ENCODE measurements around the gene PARVA. TPM values are rescaled to one million over a fixed set of nuclear protein-coding genes. Genes with fewer than 3 reads are reported as not detected.

Gene PARVA
- total RNA-seq, 3 donors from 2014 or later = 55.7 to 191 (median 57.1) TPM

- TF ChIP-seq CTCF (IDR thresholded peaks at IDR 0.05) = no peak
- peak in 1 of 3 donors; percentile 13 for DNase-seq
- no peak for ATAC-seq
Observed at GRCh38 chr11:12508151-12508751, 130.9 kb downstream of the PARVA start.

GRCh38 chr11:12509371-12509770 is 132.0 kb downstream of the PARVA start:
- no peaks in the 10 kb centered on the region for H3K4me1 ChIP-seq (ENCODE audit: low read depth)
- no peak for TF ChIP-seq CTCF (IDR thresholded peaks at IDR 0.05)
- intact Hi-C loops (cut with DNase I, micrococcal nuclease) = no loop called here
- DNase-seq = no peak
- ATAC-seq = no peak
- H3K4me3 ChIP-seq = no peak overlapping the region
- H3K9me3 ChIP-seq = no peaks in the 10 kb centered on the region
- no peaks in the 10 kb centered on the region for H3K36me3 ChIP-seq (ENCODE audit: low read depth)

More at GRCh38 chr11:12508151-12508751, 130.9 kb downstream of the PARVA start:
- H3K4me3 ChIP-seq = no peak overlapping the region
- no peaks in the 10 kb centered on the region for H3K4me1 ChIP-seq (ENCODE audit: low read depth)
- H3K9me3 ChIP-seq = no peaks in the 10 kb centered on the region
- no peaks in the 10 kb centered on the region for H3K36me3 ChIP-seq (ENCODE audit: low read depth)
- intact Hi-C loops (cut with DNase I, micrococcal nuclease) = no loop called here

- Histone ChIP-seq H3K4me1 (ENCODE audit: low read depth) (no peaks in the 10 kb centered on the region), H3K36me3 (ENCODE audit: low read depth) (no peaks in the 10 kb centered on the region), H3K9me3 (no peaks in the 10 kb centered on the region), H3K4me3 (no peak overlapping the region)
- ATAC-seq = no peak
- intact Hi-C loops (cut with DNase I, micrococcal nuclease) = no loop called here
- no peak for DNase-seq
- TF ChIP-seq CTCF (IDR thresholded peaks at IDR 0.05) = no peak
Observed at GRCh38 chr11:12512132-12512531, 134.8 kb downstream of the PARVA start.

- no peaks in the 10 kb centered on the region for H3K36me3 ChIP-seq (ENCODE audit: low read depth)
- ATAC-seq (no peak), DNase-seq (no peak)
- intact Hi-C loops (cut with DNase I, micrococcal nuclease) = no loop called here
- H3K4me1 ChIP-seq (ENCODE audit: low read depth) = no peaks in the 10 kb centered on the region
- no peak overlapping the region for H3K4me3 ChIP-seq
- TF ChIP-seq CTCF (IDR thresholded peaks at IDR 0.05) = no peak
- no peaks in the 10 kb centered on the region for H3K9me3 ChIP-seq
Observed at GRCh38 chr11:12512826-12513395, 135.5 kb downstream of the PARVA start.

GRCh38 chr11:12516387-12517105 is 139.2 kb downstream of the PARVA start:
- Histone ChIP-seq H3K9me3 (no peaks in the 10 kb centered on the region), H3K4me3 (no peak overlapping the region), H3K36me3 (ENCODE audit: low read depth) (no peaks in the 10 kb centered on the region), H3K4me1 (ENCODE audit: low read depth) (no peaks in the 10 kb centered on the region)
- intact Hi-C loops (cut with DNase I, micrococcal nuclease) = no loop called here
- TF ChIP-seq CTCF (IDR thresholded peaks at IDR 0.05) = no peak
- DNase-seq = no peak
- ATAC-seq = no peak
